Astrocyte (in vitro differentiated cells and primary cell): ENCODE measurements around the gene DNAJC22.

Experiments
- CTCF ChIP-seq: IDR thresholded peaks from 2 replicates; pipeline ENCODE4 v1.5.1; 2011; ENCODE audit warnings: low read depth, mild to moderate bottlenecking, inconsistent platforms, low read length, moderate library complexity; ENCODE audit not compliant: insufficient read depth
- EZH2 ChIP-seq: IDR thresholded peaks from 2 replicates; pipeline ENCODE4 v1.6.1; 2012; ENCODE audit warnings: mild to moderate bottlenecking, low read length, inconsistent platforms; ENCODE audit not compliant: insufficient read depth

DNA sequence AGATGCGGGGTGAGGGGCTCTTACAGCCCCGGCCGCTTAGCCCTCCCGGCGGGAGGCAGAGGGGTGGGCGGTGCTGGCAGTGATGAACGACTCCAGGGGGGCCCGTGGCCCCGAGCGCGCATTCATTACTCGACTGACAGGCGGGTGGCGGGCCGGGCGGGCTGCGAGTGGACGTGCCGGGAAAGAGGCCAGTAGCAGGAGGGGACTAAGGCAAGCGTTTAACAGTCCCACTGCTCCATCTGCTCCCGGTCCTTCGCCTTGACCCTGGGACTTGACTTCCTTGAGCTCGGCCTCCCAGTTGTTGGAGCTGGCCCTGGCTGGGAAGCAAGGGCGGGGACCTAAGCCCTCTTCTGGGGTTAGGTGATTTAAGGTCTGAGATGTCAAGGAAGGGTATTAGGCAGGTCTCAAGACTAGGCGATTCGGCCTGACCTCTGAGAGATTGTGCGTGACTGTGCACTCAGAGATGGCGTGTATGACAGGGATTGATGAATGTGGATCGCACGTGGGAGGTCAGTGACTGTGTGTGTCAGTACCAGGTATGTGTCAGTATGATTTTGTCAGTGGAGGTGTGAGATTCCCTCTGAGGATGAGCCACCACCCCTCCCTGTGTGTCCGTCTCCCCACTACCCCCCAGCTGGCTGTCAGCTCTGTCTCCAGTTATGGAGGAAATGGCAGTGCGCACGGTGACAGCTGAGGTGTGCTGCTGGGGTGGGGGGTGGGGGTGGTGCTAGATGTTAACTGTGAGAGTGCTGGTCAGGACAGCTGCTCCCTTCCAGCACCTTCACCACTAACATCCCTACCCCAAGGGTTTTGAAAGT is 3.6 kb upstream of the DNAJC22 start:
- TF ChIP-seq CTCF: no peak
- no peak for TF ChIP-seq EZH2
